Neural progenitor cell (in vitro differentiated cells): ENCODE results near the gene DNAJC30.

ENCODE experiments used
- CTCF ChIP-seq: fragments of 200-600 bp; sonication (generic); IDR thresholded peaks from 2 replicates; pipeline ENCODE4 v1.5.1; 2017; ENCODE audit warnings: antibody characterized with exemption, mild to moderate bottlenecking
- EZH2 ChIP-seq: fragments of 200-600 bp; sonication (generic); IDR thresholded peaks from 2 replicates; pipeline ENCODE4 v1.6.1; 2017; ENCODE audit warnings: antibody characterized with exemption, mild to moderate bottlenecking, moderate library complexity
- EZH2phosphoT487 ChIP-seq: fragments of 200-600 bp; sonication (generic); IDR thresholded peaks from 2 replicates; pipeline ENCODE4 v1.6.1; 2017; ENCODE audit warnings: antibody characterized with exemption

- no peak for TF ChIP-seq CTCF
- TF ChIP-seq EZH2phosphoT487: no peak
- no peak for TF ChIP-seq EZH2
Measured at GRCh38 chr7:73642834-73643233, 40.4 kb downstream of the DNAJC30 start.
